Neuron (in vitro differentiated cells): Measurements from ENCODE around the gene TDRD10.

ENCODE experiments used
- H2AFZ ChIP-seq: one replicate; pipeline ENCODE4 v1.6.1; 2013; ENCODE audit warnings: low read depth, mild to moderate bottlenecking, inconsistent platforms, low read length, moderate library complexity
- H3K27me3 ChIP-seq: one replicate; pipeline ENCODE4 v1.6.1; 2013; ENCODE audit warnings: low read length; ENCODE audit not compliant: insufficient read depth
- H3K36me3 ChIP-seq: one replicate; pipeline ENCODE4 v1.6.1; 2013; ENCODE audit warnings: low read length; ENCODE audit not compliant: insufficient read depth
- H3K4me1 ChIP-seq: one replicate; pipeline ENCODE4 v1.6.1; 2013; ENCODE audit warnings: low read length; ENCODE audit not compliant: insufficient read depth
- H3K4me3 ChIP-seq: 2 replicates; pipeline ENCODE4 v1.5.1; 2013; ENCODE audit warnings: mild to moderate bottlenecking, low read length, moderate library complexity
- H3K9me3 ChIP-seq: one replicate; pipeline ENCODE4 v1.6.1; 2013; ENCODE audit warnings: low read length

Gene TDRD10

GRCh38 chr1:154574716-154575115, 72.7 kb downstream of the TDRD10 start:
- Histone ChIP-seq H3K36me3 (peaks cover 59% of the 10 kb centered on the region), H3K27me3 (no peaks in the 10 kb centered on the region), H3K4me3 (no peak overlapping the region)

GRCh38 chr1:154575147-154575927, 73.3 kb downstream of the TDRD10 start:
- H2AFZ ChIP-seq: no peak overlapping the region
- H3K4me1 ChIP-seq: no peaks in the 10 kb centered on the region
- no peaks in the 10 kb centered on the region for H3K27me3 ChIP-seq
- H3K9me3 ChIP-seq: no peaks in the 10 kb centered on the region
- H3K36me3 ChIP-seq: peaks cover 59% of the 10 kb centered on the region
- H3K4me3 ChIP-seq: no peak overlapping the region

More at GRCh38 chr1:154574716-154575115, 72.7 kb downstream of the TDRD10 start:
- no peak overlapping the region for H2AFZ ChIP-seq
- no peaks in the 10 kb centered on the region for H3K4me1 ChIP-seq
- no peaks in the 10 kb centered on the region for H3K9me3 ChIP-seq

- H3K4me1 ChIP-seq: no peaks in the 10 kb centered on the region
- H3K27me3 ChIP-seq: no peaks in the 10 kb centered on the region
- no peak overlapping the region for H2AFZ ChIP-seq
- peaks cover 58% of the 10 kb centered on the region for H3K36me3 ChIP-seq
- no peak overlapping the region for H3K4me3 ChIP-seq
- H3K9me3 ChIP-seq: no peaks in the 10 kb centered on the region
Measured at GRCh38 chr1:154575951-154576566, 74.0 kb downstream of the TDRD10 start.

GRCh38 chr1:154577346-154578057, 75.5 kb downstream of the TDRD10 start:
- peaks cover 60% of the 10 kb centered on the region for H3K36me3 ChIP-seq
- no peaks in the 10 kb centered on the region for H3K4me1 ChIP-seq
- H3K9me3 ChIP-seq: no peaks in the 10 kb centered on the region
- no peak overlapping the region for H3K4me3 ChIP-seq
- no peak overlapping the region for H2AFZ ChIP-seq
- H3K27me3 ChIP-seq: no peaks in the 10 kb centered on the region

GRCh38 chr1:154578058-154578418, 76.0 kb downstream of the TDRD10 start:
- peaks cover 64% of the 10 kb centered on the region for H3K36me3 ChIP-seq
- H3K27me3 ChIP-seq: no peaks in the 10 kb centered on the region
- no peaks in the 10 kb centered on the region for H3K4me1 ChIP-seq
- H2AFZ ChIP-seq: no peak overlapping the region
- no peaks in the 10 kb centered on the region for H3K9me3 ChIP-seq
- H3K4me3 ChIP-seq: no peak overlapping the region

- no peaks in the 10 kb centered on the region for H3K9me3 ChIP-seq
- peaks cover 77% of the 10 kb centered on the region for H3K36me3 ChIP-seq
- H3K4me3 ChIP-seq: no peak overlapping the region
- H3K27me3 ChIP-seq: no peaks in the 10 kb centered on the region
- no peak overlapping the region for H2AFZ ChIP-seq
- no peaks in the 10 kb centered on the region for H3K4me1 ChIP-seq
Measured at GRCh38 chr1:154579374-154579773, 77.4 kb downstream of the TDRD10 start.

- no peaks in the 10 kb centered on the region for H3K9me3 ChIP-seq
- H3K36me3 ChIP-seq: peaks cover 91% of the 10 kb centered on the region
- H3K27me3 ChIP-seq: no peaks in the 10 kb centered on the region
- no peak overlapping the region for H3K4me3 ChIP-seq
- no peak overlapping the region for H2AFZ ChIP-seq
- H3K4me1 ChIP-seq: no peaks in the 10 kb centered on the region
Measured at GRCh38 chr1:154581766-154582165, 79.7 kb downstream of the TDRD10 start.

GRCh38 chr1:154582885-154583284, 80.9 kb downstream of the TDRD10 start:
- Histone ChIP-seq H3K4me1 (no peaks in the 10 kb centered on the region), H3K36me3 (peaks cover 93% of the 10 kb centered on the region), H2AFZ (no peak overlapping the region), H3K9me3 (no peaks in the 10 kb centered on the region), H3K4me3 (no peak overlapping the region), H3K27me3 (no peaks in the 10 kb centered on the region)

- Histone ChIP-seq H3K4me1 (no peaks in the 10 kb centered on the region), H3K36me3 (peaks cover 93% of the 10 kb centered on the region), H3K4me3 (no peak overlapping the region), H3K9me3 (no peaks in the 10 kb centered on the region), H3K27me3 (no peaks in the 10 kb centered on the region), H2AFZ (no peak overlapping the region)
Measured at GRCh38 chr1:154583773-154584172, 81.8 kb downstream of the TDRD10 start.

GRCh38 chr1:154584267-154584994, 82.4 kb downstream of the TDRD10 start:
- peaks cover 94% of the 10 kb centered on the region for H3K36me3 ChIP-seq
- no peak overlapping the region for H2AFZ ChIP-seq
- no peaks in the 10 kb centered on the region for H3K9me3 ChIP-seq

GRCh38 chr1:154586231-154586630, 84.2 kb downstream of the TDRD10 start:
- Histone ChIP-seq H3K36me3 (peaks cover 96% of the 10 kb centered on the region), H3K27me3 (no peaks in the 10 kb centered on the region), H3K4me3 (no peak overlapping the region), H3K9me3 (no peaks in the 10 kb centered on the region), H3K4me1 (no peaks in the 10 kb centered on the region), H2AFZ (no peak overlapping the region)

More at GRCh38 chr1:154584267-154584994, 82.4 kb downstream of the TDRD10 start:
- no peak overlapping the region for H3K4me3 ChIP-seq
- H3K27me3 ChIP-seq: no peaks in the 10 kb centered on the region
- H3K4me1 ChIP-seq: no peaks in the 10 kb centered on the region

GRCh38 chr1:154586641-154587040, 84.6 kb downstream of the TDRD10 start:
- Histone ChIP-seq H3K4me3 (no peak overlapping the region), H2AFZ (no peak overlapping the region), H3K27me3 (no peaks in the 10 kb centered on the region), H3K9me3 (no peaks in the 10 kb centered on the region), H3K36me3 (peaks cover 98% of the 10 kb centered on the region), H3K4me1 (no peaks in the 10 kb centered on the region)

- no peaks in the 10 kb centered on the region for H3K9me3 ChIP-seq
- H3K4me1 ChIP-seq: no peaks in the 10 kb centered on the region
- H3K4me3 ChIP-seq: no peak overlapping the region
- peaks cover 93% of the 10 kb centered on the region for H3K36me3 ChIP-seq
- no peaks in the 10 kb centered on the region for H3K27me3 ChIP-seq
- H2AFZ ChIP-seq: no peak overlapping the region
Measured at GRCh38 chr1:154589780-154590179, 87.8 kb downstream of the TDRD10 start.
